HepG2 (cell line): ENCODE results near the gene HIBADH. TPM values are rescaled to one million over a fixed set of nuclear protein-coding genes. Genes with fewer than 3 reads are reported as not detected.

Experiments
- ATAC-seq: fragments of 200-7000 bp; cut with Tn5 transposase; 3 replicates; pipeline ENCODE4 v1.9.1; 2020; ENCODE audit warnings: mild to moderate bottlenecking, moderate library complexity
- BruUV-seq: library from RNA; stranded (reverse); fragments of 400-500 nt; replicated peaks from 2 replicates; lab custom pipeline; 2021; lab: Mats Ljungman, UMichigan
- CTCF ChIA-PET: fragments of 300-600 bp; formaldehyde crosslinking; extraction: SDS; loops from one replicate; lab custom pipeline; 2021; ENCODE audit warnings: low total read pairs, inconsistent platforms, low intra/inter-chr PET ratio; lab: Yijun Ruan, JAX
- POLR2A ChIA-PET: fragments of 350-600 bp; sonication (Branson Sonifier 250); formaldehyde crosslinking; loops from one replicate; lab custom pipeline; 2020; ENCODE audit warnings: antibody characterized with exemption, inconsistent platforms; lab: Yijun Ruan, JAX
- DNase-seq: peaks from one replicate; pipeline ENCODE4 v3.0.0-alpha.2; 2015; ENCODE audit warnings: low spot score
- FAIRE-seq: peaks from 3 replicates; lab custom pipeline; 2011; peaks lifted over from hg19 to GRCh38; lab: Jason Lieb, UNC
- H2AFZ ChIP-seq: one replicate; pipeline ENCODE4 v1.6.1; 2011; ENCODE audit warnings: low read length, inconsistent platforms
- H3K27ac ChIP-seq: fragments of 300-600 bp; 3 replicates; pipeline ENCODE4 v1.8.0; 2011; ENCODE audit warnings: mixed run types, mild to moderate bottlenecking, mixed read lengths, low read length, inconsistent platforms; ENCODE audit not compliant: insufficient read depth; ENCODE audit errors: extremely low read length
- H3K27me3 ChIP-seq, 2 experiments: fragments of 200-600 bp in 1 of 2; 2 replicates in 1 of 2; 3 replicates in 1 of 2; pipeline versions ENCODE4 v1.6.0 to v1.8.0; 2011; ENCODE audit warnings: low read length in 2 of 2, mild to moderate bottlenecking in 2 of 2, moderate library complexity in 2 of 2, inconsistent platforms in 1 of 2; ENCODE audit not compliant: insufficient read depth in 2 of 2, control insufficient read depth in 1 of 2
- H3K36me3 ChIP-seq, 2 experiments: fragments of 200-600 bp in 1 of 2; replicated peaks in 1 of 2; 2 replicates in 1 of 2; 3 replicates in 1 of 2; pipeline versions ENCODE4 v1.5.1 to v1.8.0; 2011; ENCODE audit warnings: low read length in 2 of 2, inconsistent platforms in 1 of 2; ENCODE audit not compliant: insufficient read depth in 2 of 2, control insufficient read depth in 1 of 2
- H3K4me1 ChIP-seq: 2 replicates; pipeline ENCODE4 v1.5.1; 2012; ENCODE audit warnings: low read length, inconsistent platforms; ENCODE audit not compliant: insufficient read depth
- H3K4me2 ChIP-seq: 2 replicates; pipeline ENCODE4 v1.6.0; 2011; ENCODE audit warnings: low read depth, low read length, inconsistent platforms
- H3K4me3 ChIP-seq, 3 experiments: fragments of 200-600 bp in 1 of 3; sonication (generic), shearing (Covaris generic) in 1 of 3; replicated peaks in 1 of 3; 2 replicates each; pipeline ENCODE4 v1.5.1; 2011 to 2016; ENCODE audit warnings: low read length in 3 of 3, inconsistent platforms in 2 of 3, low read depth in 2 of 3, mild to moderate bottlenecking in 2 of 3, control low read depth in 1 of 3, mixed read lengths in 1 of 3; ENCODE audit not compliant: insufficient read depth in 1 of 3
- H3K79me2 ChIP-seq: one replicate; pipeline ENCODE4 v1.6.1; 2011; ENCODE audit warnings: low read length, inconsistent platforms; ENCODE audit not compliant: insufficient read depth
- H3K9ac ChIP-seq: 2 replicates; pipeline ENCODE4 v1.6.0; 2011; ENCODE audit warnings: mild to moderate bottlenecking, low read depth, low read length, inconsistent platforms; ENCODE audit not compliant: insufficient read depth
- H3K9me3 ChIP-seq: 2 replicates; pipeline ENCODE4 v1.5.1; 2012; ENCODE audit warnings: mild to moderate bottlenecking, low read length
- H4K20me1 ChIP-seq: 2 replicates; pipeline ENCODE4 v1.6.0; 2011; ENCODE audit warnings: inconsistent platforms, mild to moderate bottlenecking, low read length, moderate library complexity; ENCODE audit not compliant: insufficient read depth
- ARID2 ChIP-seq: sonication (generic); formaldehyde crosslinking; IDR thresholded peaks from 2 replicates; pipeline ENCODE4 v1.8.1; 2022; ENCODE audit warnings: mild to moderate bottlenecking, missing genetic modification reagents, borderline replicate concordance
- CENPT ChIP-seq: sonication (generic); formaldehyde crosslinking; IDR thresholded peaks from 2 replicates; pipeline ENCODE4 v1.8.0; 2022; ENCODE audit warnings: low read depth, mild to moderate bottlenecking, moderate library complexity, missing genetic modification reagents
- CHCHD3 ChIP-seq: sonication (generic); formaldehyde crosslinking; IDR thresholded peaks from 2 replicates; pipeline ENCODE4 v1.8.0; 2022; ENCODE audit warnings: mild to moderate bottlenecking, missing genetic modification reagents, moderate library complexity
- NFKB2 ChIP-seq: sonication (generic); formaldehyde crosslinking; IDR thresholded peaks from 2 replicates; pipeline ENCODE4 v1.4.0; 2020; ENCODE audit warnings: missing genetic modification reagents, borderline replicate concordance
- NR2F6 ChIP-seq, 2 experiments: IDR thresholded peaks; 2 replicates each; pipeline ENCODE4 v1.6.1; 2016; ENCODE audit warnings: antibody characterized with exemption in 1 of 2, mild to moderate bottlenecking in 1 of 2
- NR3C1 ChIP-seq: sonication (generic); formaldehyde crosslinking; IDR thresholded peaks from 2 replicates; pipeline ENCODE4 v1.4.0; 2020; ENCODE audit warnings: missing genetic modification reagents
- ONECUT2 ChIP-seq: sonication (generic); formaldehyde crosslinking; IDR thresholded peaks from 2 replicates; pipeline ENCODE4 v1.4.0; 2020; ENCODE audit warnings: missing genetic modification reagents
- SALL2 ChIP-seq: sonication (generic); formaldehyde crosslinking; IDR thresholded peaks from 2 replicates; pipeline ENCODE4 v1.8.1; 2023; ENCODE audit warnings: mild to moderate bottlenecking, missing genetic modification reagents, inconsistent platforms
- SKI ChIP-seq: fragments of 450-650 bp; IDR thresholded peaks from one replicate; pipeline ENCODE4 v1.6.1; 2018; ENCODE audit warnings: mild to moderate bottlenecking; ENCODE audit not compliant: partially characterized antibody
- ZKSCAN8 ChIP-seq: IDR thresholded peaks from 2 replicates; pipeline ENCODE4 v1.6.1; 2016; ENCODE audit warnings: borderline replicate concordance, missing genetic modification reagents, missing compliant biosample characterization
- ZNF124 ChIP-seq: sonication (generic); formaldehyde crosslinking; IDR thresholded peaks from 2 replicates; pipeline ENCODE4 v1.4.0; 2020; ENCODE audit warnings: missing genetic modification reagents
- ZNF235 ChIP-seq: sonication (generic); formaldehyde crosslinking; IDR thresholded peaks from 2 replicates; pipeline ENCODE4 v1.8.1; 2023; ENCODE audit warnings: mild to moderate bottlenecking, missing genetic modification reagents, borderline replicate concordance
- ZNF251 ChIP-seq: sonication (generic); formaldehyde crosslinking; IDR thresholded peaks from 2 replicates; pipeline ENCODE4 v1.9.0; 2021; ENCODE audit warnings: mild to moderate bottlenecking, missing genetic modification reagents
- ZNF44 ChIP-seq: sonication (generic); formaldehyde crosslinking; IDR thresholded peaks from 2 replicates; pipeline ENCODE4 v1.5.1; 2020; ENCODE audit warnings: mild to moderate bottlenecking, missing genetic modification reagents
- ZNF552 ChIP-seq: sonication (generic); formaldehyde crosslinking; IDR thresholded peaks from 2 replicates; pipeline ENCODE4 v1.9.0; 2022; ENCODE audit warnings: missing genetic modification reagents, mild to moderate bottlenecking, borderline replicate concordance
- ZNF777 ChIP-seq: sonication (generic); formaldehyde crosslinking; IDR thresholded peaks from 2 replicates; pipeline ENCODE4 v1.4.0; 2020; ENCODE audit warnings: missing genetic modification reagents
- ZNF891 ChIP-seq: sonication (generic); formaldehyde crosslinking; IDR thresholded peaks from 2 replicates; pipeline ENCODE4 v1.5.0; 2020; ENCODE audit warnings: mild to moderate bottlenecking, missing genetic modification reagents
- in situ Hi-C: cut with HindIII; loops from 2 replicates; pipeline ENCODE4 v1.10.0; 2017; ENCODE audit warnings: low pct_unique_long_range_greater_than_20kb; ENCODE audit not compliant: extremely low pct_ligation_motif_present
- intact Hi-C: fragments of 100-400 bp; cut with micrococcal nuclease; formaldehyde crosslinking; loops from one replicate; pipeline ENCODE4 v1.10.0; 2022; ENCODE audit not compliant: unreplicated experiment
- polyA plus RNA-seq, 8 experiments: library from polyadenylated mRNA; depleted of rRNA in 3 of 8; stranded (reverse) in 7 of 8; unstranded in 1 of 8; fragments of >200 nt; fragmentation: Illumina TruSeq in 4 of 8; extraction: Trizol in 4 of 8; gene quantifications; 2 replicates each; pipeline versions ENCODE4 v1.2.1 to v1.2.3, GENCODE V29; 2011 to 2016; ENCODE audit warnings: low read depth in 4 of 8, missing spikeins in 1 of 8, mixed read lengths in 1 of 8; ENCODE audit not compliant: insufficient read depth in 1 of 8
- total RNA-seq, 5 experiments: library from RNA; depleted of rRNA; stranded (reverse); fragments of >200 nt; fragmentation: Illumina TruSeq; extraction: Trizol; gene quantifications; 2 replicates each; pipeline ENCODE4 v1.2.3, GENCODE V29; 2016; ENCODE audit warnings: low read depth in 1 of 5
- TF ChIP-seq, protein P1 (sequence below): sonication (generic); formaldehyde crosslinking; IDR thresholded peaks from 2 replicates; pipeline ENCODE4 v1.4.0; 2020; ENCODE audit warnings: missing genetic modification reagents, borderline replicate concordance

The HIBADH gene
- total and polyA plus RNA-seq, 2 of the 13 experiments (the other 11 are each of a cell fraction or from before 2014, with no cell fraction given): 49.9 to 59.5 TPM

DNA sequence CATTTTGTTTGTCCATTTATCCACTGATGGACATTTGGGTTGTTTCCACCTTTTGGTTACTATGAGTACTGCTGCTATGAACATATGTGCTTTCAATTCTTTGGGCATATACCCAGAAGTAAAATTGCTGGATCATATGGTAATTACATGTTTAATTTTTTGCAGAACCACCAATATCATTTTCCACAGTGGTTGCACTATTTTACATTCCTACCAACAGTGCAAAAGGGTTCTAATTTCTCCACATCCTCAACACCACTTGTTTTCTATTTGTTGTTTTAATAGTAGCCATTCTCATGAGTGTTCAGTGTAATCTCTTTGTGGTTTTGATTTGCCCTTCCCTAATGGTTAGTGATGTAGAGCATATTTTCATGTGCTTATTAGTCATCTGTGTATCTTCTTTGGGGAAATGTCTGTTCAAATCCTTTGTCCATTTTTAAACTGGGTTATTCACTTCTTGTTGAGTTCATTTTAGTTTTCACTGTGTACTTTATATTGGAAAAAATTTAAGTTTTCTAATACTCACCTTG lies 101.9 kb downstream of the HIBADH start:
- Histone ChIP-seq H3K79me2 (no peaks in the 10 kb centered on the region), H3K9ac (no peak overlapping the region), H3K4me1 (no peaks in the 10 kb centered on the region), H3K4me3 (no peak overlapping the region), H3K4me2 (no peak overlapping the region), H2AFZ (no peak overlapping the region), H3K27me3 (no peaks in the 10 kb centered on the region), H3K27ac (no peak overlapping the region), H3K9me3 (no peaks in the 10 kb centered on the region), H4K20me1 (no peaks in the 10 kb centered on the region), H3K36me3 (peaks cover 0 to 6% of the 10 kb centered on the region in 2 experiments; a peak in 1 of 5 replicates)
- in situ Hi-C loops (no loop called here), intact Hi-C loops (no loop called here)
- FAIRE-seq (no peak), ATAC-seq (no peak), DNase-seq (no peak)
- TF ChIP-seq ZKSCAN8 (CRISPR knock-in tag): no peak
- no peak for TF ChIP-seq ONECUT2 (CRISPR knock-in tag)
- no peak for TF ChIP-seq NR2F6 (IDR thresholded peaks at IDR 0.05)
- TF ChIP-seq NR2F6 (CRISPR knock-in tag; IDR thresholded peaks at IDR 0.05): no peak
- no peak for TF ChIP-seq CHCHD3 (CRISPR knock-in tag)
- TF ChIP-seq ZNF235 (CRISPR knock-in tag): no peak
- no peak for TF ChIP-seq NR3C1
- TF ChIP-seq SKI: no peak
- no peak for TF ChIP-seq CENPT (CRISPR knock-in tag)
- TF ChIP-seq ZNF44 (CRISPR knock-in tag): no peak
- no peak for TF ChIP-seq ZNF251 (CRISPR knock-in tag)
- no peak for TF ChIP-seq NFKB2
- no peak for TF ChIP-seq ZNF777 (CRISPR knock-in tag)
- no peak for TF ChIP-seq ZNF891 (CRISPR knock-in tag)
- TF ChIP-seq ARID2 (CRISPR knock-in tag): no peak
- TF ChIP-seq ZNF124 (CRISPR knock-in tag): no peak
- TF ChIP-seq, protein P1, sequence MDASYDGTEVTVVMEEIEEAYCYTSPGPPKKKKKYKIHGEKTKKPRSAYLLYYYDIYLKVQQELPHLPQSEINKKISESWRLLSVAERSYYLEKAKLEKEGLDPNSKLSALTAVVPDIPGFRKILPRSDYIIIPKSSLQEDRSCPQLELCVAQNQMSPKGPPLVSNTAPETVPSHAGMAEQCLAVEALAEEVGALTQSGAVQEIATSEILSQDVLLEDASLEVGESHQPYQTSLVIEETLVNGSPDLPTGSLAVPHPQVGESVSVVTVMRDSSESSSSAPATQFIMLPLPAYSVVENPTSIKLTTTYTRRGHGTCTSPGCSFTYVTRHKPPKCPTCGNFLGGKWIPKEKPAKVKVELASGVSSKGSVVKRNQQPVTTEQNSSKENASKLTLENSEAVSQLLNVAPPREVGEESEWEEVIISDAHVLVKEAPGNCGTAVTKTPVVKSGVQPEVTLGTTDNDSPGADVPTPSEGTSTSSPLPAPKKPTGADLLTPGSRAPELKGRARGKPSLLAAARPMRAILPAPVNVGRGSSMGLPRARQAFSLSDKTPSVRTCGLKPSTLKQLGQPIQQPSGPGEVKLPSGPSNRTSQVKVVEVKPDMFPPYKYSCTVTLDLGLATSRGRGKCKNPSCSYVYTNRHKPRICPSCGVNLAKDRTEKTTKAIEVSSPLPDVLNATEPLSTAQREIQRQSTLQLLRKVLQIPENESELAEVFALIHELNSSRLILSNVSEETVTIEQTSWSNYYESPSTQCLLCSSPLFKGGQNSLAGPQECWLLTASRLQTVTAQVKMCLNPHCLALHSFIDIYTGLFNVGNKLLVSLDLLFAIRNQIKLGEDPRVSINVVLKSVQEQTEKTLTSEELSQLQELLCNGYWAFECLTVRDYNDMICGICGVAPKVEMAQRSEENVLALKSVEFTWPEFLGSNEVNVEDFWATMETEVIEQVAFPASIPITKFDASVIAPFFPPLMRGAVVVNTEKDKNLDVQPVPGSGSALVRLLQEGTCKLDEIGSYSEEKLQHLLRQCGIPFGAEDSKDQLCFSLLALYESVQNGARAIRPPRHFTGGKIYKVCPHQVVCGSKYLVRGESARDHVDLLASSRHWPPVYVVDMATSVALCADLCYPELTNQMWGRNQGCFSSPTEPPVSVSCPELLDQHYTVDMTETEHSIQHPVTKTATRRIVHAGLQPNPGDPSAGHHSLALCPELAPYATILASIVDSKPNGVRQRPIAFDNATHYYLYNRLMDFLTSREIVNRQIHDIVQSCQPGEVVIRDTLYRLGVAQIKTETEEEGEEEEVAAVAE (CRISPR knock-in tag): no peak
- TF ChIP-seq ZNF552 (CRISPR knock-in tag): no peak
- TF ChIP-seq SALL2 (CRISPR knock-in tag): no peak
- CTCF ChIA-PET: no interaction called here
- BruUV-seq: no TSS peak
- POLR2A ChIA-PET: no interaction called here
